Prostate gland (tissue), 2 donors: ENCODE results near the gene RTKN.

Experiments used
- POLR2A ChIP-seq: fragments of 450-650 bp; IDR thresholded peaks from one replicate; pipeline ENCODE4 v1.6.1; 2016; ENCODE audit warnings: antibody characterized with exemption, mild to moderate bottlenecking
- POLR2AphosphoS5 ChIP-seq: sonication (generic); formaldehyde crosslinking; IDR thresholded peaks from one replicate; pipeline ENCODE4 v1.6.1; 2017; ENCODE audit warnings: antibody characterized with exemption
- TF ChIP-seq, protein P1 (sequence below), 4 experiments: fragments of 200-600 bp in 2 of 4; fragments of 450-650 bp in 2 of 4; sonication (generic) in 2 of 4; IDR thresholded peaks; 1 replicate in 3 of 4; 2 replicates in 1 of 4; pipeline ENCODE4 v1.5.1; 2016 to 2019; ENCODE audit warnings: antibody characterized with exemption in 4 of 4, mild to moderate bottlenecking in 2 of 4, moderate library complexity in 2 of 4

DNA sequence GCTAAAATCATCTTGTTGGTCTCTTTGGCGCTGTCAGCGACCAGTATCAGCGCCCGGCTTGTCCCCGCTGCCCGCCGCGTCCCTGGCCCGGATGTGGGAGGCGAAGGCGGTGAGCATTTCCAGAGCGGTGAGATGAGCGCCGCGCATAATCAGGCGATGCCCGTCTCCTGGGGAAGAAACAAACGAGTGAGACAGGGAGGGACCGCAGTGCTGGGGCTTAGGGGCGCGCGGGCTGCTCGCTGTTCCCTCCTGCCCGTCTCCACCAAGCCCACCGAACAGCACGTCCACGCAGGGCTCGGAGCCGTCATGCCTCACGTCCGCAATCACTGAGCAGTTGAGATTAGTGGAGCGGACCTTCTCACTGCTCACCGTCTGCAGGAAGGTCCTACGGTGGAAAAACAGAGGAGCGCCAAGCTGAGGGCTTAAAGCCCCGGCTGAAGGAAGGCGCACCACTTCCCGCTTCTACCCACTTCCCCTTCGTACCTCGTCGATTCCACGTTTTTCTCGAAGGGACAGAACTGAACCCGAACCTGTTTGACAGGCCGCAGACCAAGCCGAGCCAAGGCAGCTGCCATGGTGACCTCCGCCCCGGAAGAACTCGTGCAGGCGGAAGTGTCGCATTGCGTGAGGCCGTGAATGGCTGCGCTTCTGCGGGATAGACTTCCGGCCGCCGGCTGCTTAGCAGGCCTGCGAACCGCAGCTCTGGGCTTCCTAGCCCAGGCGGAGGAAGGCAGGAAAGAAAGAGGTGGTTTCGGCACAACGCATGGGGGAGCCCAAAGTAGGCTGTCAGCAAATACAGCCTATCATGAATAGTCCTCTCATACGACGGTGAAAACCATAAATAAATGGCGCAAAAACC is 30.6 kb upstream of the RTKN start, which contains the start of gene MRPL53:
- TF ChIP-seq, protein P1, sequence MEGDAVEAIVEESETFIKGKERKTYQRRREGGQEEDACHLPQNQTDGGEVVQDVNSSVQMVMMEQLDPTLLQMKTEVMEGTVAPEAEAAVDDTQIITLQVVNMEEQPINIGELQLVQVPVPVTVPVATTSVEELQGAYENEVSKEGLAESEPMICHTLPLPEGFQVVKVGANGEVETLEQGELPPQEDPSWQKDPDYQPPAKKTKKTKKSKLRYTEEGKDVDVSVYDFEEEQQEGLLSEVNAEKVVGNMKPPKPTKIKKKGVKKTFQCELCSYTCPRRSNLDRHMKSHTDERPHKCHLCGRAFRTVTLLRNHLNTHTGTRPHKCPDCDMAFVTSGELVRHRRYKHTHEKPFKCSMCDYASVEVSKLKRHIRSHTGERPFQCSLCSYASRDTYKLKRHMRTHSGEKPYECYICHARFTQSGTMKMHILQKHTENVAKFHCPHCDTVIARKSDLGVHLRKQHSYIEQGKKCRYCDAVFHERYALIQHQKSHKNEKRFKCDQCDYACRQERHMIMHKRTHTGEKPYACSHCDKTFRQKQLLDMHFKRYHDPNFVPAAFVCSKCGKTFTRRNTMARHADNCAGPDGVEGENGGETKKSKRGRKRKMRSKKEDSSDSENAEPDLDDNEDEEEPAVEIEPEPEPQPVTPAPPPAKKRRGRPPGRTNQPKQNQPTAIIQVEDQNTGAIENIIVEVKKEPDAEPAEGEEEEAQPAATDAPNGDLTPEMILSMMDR (IDR thresholded peaks at IDR 0.05) = peak in 1 of 4 experiments; percentile 16
- TF ChIP-seq POLR2AphosphoS5 (peak; percentile 98), POLR2A (peak; percentile 50)
